NCI-H2107 (cell line): ENCODE measurements around the gene RPL13A.
A peak's percentile ranks its signal among the peaks of the same experiment; 100 is the strongest.

Experiments used
- DNase-seq: peaks from one replicate; lab custom pipeline; 2025; lab: John Stamatoyannopoulos, UW

RPL13A gene

DNA sequence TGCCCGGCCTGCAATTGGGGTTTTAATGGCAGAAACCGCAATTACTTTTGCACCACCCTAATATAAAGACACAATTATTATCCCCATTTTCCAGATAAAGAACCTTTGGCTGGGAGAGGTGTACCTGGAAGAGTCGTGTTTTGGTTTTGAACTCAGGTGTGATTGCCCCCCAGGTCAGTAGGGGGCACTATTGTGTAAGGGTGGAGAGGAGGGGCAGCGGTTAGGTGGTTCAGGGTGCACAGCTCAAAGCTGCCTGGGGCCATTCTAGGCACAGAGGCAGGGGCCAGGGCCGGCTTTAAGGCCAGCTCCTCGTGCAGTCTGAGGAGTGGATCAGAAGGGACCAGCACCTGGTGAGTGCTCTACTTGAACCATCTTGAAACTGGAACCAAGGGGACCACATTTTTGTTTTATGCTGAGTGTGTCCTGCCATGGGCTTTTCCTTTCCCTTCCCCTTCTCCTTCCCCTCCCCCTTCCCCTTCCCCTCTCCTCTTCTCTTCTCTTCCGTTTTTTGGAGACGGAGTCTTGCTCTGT lies 19.2 kb downstream of the RPL13A start:
- no peak for DNase-seq

DNA sequence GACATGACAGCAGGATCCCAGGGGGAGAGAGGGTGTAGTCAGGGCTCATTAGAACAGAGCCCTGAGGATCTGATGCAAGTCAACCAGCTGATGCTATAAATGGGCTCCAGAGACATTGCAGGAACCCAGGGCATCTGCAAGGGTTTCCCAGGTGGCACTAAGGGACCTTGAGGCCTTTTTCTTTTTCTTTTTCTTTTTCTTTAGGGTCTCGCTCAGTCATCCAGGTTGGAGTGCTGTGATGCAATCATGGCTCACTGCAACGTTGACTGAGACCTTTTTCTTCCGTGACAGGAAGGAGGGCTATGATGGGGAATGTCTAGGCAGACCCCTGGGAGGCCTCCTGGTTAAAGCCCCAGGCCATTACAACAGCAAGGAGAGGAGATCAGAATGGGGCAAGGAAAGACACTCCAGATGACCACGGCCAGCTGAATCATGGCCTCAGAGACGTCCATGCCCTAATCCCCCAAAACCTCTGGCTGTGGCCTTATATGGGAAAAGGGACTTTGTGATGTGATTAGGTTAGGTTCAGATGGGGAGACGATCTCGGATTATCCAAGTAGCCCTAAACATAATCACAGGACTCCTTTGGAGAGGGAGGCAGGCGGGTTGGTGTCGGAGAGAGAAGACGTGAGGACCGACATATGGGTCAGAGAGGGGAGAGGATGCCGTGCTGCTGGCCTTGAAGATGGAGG lies 20.5 kb downstream of the RPL13A start:
- DNase-seq: no peak

DNA sequence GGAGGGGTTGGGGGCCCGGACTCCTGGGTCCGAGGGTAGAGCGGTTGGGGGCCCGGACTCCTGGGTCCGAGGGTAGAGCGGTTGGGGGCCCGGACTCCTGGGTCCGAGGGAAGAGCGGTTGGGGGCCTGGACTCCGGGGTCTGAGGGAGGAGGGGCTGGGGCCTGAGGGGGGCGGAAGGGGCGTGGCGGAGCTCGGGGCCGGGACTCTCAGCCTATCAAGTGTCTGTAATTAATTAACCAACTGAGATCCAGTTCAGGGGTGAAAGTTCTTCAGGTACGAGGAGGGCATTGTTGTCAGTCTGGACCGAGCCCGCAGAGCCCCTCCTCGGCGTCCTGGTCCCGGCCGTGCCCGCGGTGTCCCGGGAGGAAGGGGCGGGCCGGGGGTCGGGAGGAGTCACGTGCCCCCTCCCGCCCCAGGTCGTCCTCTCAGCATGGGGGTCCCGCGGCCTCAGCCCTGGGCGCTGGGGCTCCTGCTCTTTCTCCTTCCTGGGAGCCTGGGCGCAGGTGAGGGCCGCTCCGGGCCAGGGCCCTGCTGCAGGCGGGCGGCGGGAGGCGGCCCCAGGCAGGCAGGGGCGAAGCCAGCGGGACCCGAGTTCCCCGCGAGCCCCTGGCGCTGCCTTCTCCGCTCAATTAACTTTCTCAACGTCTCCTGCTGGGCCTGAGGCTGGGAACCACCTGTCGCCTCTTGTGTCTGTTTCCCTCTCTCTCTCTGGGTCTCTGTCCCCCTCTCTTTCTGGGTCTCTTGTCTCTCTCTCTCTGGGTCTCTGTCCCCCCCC lies 25.8 kb downstream of the RPL13A start:
- peak; percentile 62 for DNase-seq

DNA sequence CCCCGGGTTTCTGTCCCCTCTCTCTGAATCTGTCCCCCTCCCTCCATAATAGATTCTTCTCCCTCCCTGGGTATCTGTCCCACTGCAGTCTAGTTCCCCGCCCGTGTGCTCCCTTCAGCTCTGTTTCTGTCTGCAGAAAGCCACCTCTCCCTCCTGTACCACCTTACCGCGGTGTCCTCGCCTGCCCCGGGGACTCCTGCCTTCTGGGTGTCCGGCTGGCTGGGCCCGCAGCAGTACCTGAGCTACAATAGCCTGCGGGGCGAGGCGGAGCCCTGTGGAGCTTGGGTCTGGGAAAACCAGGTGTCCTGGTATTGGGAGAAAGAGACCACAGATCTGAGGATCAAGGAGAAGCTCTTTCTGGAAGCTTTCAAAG lies 26.3 kb downstream of the RPL13A start:
- DNase-seq: no peak

DNA sequence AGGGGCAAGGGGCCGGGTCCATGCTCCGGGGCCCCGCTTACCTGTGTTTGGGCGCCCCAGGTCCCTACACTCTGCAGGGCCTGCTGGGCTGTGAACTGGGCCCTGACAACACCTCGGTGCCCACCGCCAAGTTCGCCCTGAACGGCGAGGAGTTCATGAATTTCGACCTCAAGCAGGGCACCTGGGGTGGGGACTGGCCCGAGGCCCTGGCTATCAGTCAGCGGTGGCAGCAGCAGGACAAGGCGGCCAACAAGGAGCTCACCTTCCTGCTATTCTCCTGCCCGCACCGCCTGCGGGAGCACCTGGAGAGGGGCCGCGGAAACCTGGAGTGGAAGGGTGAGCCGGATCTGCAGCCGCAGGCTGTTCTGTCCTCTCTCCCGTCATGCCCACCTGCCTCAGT lies 26.7 kb downstream of the RPL13A start:
- no peak for DNase-seq

DNA sequence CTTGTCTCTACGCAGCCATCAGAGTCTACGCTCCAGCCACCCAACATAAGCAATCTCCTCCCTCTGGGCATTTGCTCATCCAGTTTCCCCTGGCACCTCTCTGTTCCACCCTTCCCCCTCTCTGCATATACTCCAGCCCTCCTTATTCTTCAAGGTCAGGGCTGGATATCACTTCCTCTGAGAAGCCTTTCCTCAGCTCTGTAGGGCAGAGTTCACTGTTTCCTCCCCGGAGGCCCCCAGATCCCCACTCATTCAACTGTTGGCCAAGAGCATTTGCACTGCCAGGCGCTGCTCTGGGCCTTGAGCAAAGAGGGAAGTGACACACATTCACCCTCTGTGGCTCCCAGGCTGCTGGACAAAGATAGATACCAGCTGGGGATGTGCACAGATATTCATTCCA lies 28.4 kb downstream of the RPL13A start:
- no peak for DNase-seq

DNA sequence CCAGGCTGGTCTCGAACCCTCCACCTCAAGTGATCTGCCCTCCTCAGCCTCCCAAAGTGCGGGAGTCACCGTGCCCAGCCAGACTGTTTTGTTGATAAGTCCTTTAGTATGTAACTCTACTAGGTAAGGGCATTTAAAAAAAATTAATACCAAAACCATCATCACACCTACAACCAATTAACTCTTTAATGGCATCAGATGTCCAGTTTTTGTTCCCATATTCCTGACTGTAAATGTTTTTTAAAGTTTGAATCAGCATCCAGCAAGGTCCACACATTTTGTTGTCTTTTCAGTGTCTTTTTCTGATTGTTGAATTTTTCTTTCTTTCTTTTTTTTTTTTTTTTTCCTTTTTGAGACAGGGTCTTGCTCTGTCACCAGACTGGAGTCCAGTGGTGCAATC lies 30.6 kb downstream of the RPL13A start:
- no peak for DNase-seq

DNA sequence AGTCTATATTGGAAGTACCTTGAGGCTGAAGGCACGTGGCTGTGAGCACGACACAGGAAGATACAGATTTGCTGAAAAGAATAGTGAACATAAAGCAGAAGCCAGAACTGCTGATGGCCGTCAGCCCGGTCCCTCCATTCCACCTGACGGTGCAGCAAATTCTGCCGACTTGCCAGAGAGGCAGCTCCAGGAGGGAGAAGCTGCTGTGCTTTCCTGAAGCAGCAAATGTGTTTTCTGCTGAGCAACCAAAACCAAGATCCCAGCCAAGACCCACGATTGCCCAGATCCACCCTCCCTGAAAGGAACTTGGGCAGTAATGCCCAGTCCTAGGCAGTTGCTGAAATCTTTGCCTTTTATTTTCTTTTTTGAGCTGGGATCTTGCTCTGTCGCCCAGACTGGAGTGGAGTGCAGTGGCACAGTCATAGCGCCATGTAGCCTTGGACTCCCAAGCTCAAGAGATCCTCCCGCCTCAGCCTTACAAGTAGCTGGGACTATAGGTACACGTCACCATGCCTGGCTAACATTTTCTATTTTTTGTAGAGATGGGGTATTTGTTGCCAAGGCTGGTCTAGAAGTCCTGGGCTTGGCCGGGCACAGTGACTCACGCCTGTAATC lies 33.4 kb downstream of the RPL13A start:
- DNase-seq: no peak

DNA sequence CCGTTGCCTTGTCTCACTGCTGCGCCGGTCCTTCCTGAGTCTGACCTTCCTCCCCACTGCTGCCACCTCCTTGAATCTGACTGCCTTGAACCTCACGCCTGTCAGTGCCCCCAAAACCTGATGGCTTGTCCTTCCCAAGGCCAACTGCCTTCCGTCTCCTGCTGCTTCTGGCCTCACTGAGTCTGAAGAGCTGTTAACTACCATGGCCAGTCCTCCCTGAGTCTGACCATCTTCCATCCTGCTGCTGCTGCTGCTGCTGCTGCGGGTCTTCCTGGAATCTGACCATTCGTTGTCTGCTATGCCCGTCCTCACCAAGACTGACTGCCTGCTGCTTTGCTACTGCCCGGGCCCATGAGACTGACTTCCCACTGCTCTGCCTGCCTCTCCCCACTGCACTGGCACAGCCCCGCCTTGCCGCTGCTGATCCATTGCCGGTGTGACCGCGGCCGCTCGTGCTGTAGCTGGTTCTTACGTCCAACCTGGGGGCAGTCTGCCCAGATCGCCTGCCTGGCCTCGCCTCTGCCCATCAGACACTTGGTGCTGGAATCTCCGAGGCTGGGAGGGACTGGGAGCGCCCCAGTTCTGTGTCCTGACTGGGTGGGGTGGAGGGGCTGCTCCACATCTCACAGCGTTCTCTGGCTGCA lies 37.5 kb downstream of the RPL13A start:
- DNase-seq: no peak

DNA sequence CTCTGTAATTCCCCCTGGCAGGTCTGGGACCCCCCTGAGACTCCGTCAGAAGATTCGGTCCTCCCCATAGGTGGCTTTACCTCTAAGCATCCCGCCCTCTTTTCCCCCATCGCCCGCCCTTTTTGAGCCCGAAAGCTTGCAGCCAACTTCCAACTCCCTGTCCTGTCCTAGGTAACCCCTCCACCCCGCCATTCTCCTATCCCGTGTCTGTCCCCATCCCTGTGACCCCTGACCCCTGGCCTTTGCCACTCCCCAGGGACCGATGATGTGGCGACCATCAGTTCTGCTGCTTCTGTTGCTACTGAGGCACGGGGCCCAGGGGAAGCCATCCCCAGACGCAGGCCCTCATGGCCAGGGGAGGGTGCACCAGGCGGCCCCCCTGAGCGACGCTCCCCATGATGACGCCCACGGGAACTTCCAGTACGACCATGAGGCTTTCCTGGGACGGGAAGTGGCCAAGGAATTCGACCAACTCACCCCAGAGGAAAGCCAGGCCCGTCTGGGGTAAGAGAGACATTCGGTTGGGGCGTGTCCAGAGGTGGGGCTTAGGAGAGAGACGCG lies 40.9 kb downstream of the RPL13A start:
- DNase-seq: no peak

DNA sequence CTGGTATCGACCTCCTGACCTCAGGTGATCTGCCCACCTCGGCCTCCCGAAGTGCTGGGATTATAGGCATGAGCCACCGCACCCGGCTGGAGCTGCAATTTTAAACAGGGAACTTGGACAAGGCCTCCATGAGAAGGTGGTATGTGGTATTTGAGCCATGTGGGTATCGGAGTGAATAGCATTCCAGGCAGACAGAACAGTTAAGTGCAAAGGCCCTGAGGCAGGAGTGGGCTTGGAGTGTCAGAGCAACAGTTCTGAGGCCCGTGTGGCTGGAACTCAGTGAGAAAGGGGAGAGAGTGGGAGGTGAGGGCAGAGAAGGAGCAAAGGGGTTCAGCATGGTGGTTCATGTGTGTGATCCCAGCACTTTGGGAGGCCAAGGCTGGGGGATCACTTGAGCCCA lies 43.3 kb downstream of the RPL13A start:
- DNase-seq: no peak

DNA sequence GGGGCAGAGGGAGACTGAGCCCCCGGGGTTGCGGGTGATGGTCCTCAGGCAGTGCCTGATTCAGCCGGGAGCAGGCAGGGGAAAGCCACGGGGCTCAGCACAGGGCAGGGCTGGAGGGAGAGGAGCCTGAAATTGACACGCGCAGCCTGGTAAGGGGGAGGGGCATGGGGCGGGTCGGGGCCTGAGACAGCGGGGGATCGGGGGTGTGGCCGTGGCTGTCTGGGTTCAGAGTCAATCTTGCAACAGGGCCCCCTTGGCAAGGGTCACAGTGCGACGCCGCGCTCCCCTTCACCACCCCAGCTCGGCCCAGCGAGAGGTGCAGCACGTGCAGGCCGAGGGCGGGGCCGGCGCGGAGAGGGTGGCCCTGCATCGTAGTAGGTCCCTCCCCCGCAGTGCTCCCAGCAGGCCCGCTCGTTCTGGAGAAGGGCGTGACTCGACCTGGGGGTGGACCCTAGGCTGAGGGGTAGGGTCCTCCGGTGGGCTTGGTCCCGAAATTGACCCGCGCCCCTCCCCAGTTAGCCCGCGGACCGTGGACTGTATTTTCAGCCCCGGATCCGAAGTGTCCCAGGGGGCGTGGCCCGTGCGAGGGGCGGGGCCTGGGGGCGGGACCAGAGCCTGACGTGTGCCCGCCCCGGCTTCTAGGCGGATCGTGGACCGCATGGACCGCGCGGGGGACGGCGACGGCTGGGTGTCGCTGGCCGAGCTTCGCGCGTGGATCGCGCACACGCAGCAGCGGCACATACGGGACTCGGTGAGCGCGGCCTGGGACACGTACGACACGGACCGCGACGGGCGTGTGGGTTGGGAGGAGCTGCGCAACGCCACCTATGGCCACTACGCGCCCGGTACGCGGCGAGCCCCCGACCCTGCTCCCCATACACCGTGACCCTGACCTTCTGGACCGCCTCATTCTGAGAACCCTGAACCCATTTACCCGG lies 46.4 kb downstream of the RPL13A start:
- no peak for DNase-seq

DNA sequence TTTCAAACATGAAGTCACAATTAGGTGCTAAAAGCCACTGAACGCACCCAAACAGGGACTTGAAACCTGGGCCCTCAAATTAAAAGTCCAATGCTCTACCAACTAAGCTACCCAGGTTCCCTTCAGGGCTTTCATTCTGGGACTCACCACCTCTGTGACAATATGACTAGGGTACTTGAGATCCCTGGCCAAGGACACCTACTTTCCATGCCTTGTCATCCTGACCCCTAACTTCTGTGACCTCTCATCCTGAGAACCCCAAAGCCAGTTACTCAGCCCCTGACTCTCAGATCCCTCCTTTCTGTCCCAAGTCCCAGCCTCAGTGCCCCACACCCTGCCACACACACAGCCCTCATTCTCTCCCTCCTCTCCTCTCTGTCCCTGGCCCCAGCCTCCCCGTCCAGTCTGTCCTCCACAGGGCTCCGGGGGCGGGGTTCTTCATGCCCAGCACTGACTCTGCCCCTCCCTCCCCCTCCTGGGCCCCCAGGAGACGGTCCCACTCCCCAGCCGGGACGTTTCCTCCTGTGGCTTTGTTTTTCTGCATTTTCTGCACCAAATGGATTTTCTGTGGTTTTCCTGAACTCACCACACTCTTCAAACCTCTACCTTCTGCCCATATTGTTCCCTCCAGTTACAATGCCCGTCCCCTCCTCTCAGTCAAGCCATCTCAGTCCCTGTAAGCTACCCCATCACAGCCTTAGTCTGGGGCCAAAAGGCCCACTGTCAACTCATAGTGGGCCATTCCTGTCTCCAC lies 47.4 kb downstream of the RPL13A start:
- DNase-seq: no peak

DNA sequence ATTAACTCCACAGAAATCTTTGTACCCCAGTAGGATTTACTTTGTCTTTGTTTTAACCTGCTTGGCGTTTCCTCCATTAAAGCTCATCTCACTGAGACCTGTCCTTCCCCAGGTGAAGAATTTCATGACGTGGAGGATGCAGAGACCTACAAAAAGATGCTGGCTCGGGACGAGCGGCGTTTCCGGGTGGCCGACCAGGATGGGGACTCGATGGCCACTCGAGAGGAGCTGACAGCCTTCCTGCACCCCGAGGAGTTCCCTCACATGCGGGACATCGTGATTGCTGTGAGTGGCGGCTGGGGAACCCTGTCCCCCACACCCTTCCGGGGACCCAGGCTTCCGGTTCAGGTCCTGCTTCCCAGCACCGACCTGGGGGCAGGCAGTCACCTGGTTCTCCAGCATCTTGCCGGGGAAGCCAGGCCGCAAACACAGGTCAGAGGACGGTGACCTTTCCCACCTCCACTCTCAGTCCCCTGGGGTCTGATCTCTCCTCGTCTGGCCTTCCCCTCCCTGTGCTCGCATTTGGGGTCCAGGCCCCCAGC lies 49.6 kb downstream of the RPL13A start:
- DNase-seq: no peak

DNA sequence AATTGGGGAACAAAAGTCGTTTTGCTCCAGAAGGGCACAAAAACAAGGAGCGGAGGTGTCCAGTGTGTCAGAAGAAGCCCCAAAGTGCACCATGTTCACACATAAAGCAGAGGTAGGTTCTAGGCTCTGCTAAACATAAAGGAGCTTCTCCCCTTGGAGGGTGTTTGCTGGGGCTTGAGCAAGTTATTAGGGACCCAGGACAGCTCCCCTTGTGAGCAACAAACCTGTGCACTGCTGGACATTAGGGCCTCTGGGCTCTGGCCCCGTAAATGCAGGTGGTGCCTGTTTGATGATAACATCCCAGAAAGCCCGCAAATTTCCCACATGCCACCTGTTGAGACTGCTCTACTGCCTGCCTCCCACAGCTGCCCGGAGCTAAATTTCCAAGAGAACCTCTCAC lies 51.2 kb downstream of the RPL13A start:
- DNase-seq: no peak

DNA sequence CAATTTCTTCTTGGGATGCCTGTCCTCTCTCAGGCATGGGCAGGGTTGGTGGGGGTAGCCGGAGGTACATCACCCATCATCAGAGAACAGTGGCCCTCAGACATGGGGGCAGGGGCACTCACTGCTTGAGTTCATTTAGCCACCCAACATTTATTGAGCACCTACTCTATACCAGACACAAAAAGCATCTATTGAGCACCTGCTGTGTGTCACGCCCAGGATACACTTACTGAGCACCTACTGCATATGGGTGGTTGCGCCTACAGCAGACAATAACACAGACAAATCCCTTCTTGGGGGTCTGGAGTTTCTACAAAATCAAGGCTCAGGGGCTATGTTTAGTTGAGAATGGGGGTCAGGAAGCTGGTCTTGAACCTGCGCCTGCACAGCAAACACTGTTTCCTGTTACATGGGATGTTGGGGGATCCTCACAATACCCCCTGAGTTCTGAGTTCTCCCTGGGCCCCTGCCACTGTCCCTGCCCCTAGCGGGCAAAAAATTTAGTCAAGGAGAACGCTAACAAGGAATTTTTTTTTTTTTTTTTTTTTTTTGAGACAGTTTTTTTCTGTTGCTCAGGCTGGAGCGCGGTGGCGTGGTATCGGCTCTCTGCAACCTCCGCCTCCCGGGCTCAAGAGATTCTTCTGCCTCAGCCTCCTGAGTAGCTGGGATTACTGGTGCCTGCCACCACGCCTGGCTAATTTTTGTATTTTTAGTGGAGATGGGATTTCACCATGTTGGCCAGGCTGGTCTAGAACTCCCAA lies 52.0 kb downstream of the RPL13A start:
- DNase-seq: no peak
